Measurements from ENCODE around the gene SLC4A5. TPM values are rescaled to one million over a fixed set of nuclear protein-coding genes. Genes with fewer than 3 reads are reported as not detected.

SLC4A5 gene
- total RNA-seq, 1 donor from 2014 or later, result 1.2 TPM

DNA sequence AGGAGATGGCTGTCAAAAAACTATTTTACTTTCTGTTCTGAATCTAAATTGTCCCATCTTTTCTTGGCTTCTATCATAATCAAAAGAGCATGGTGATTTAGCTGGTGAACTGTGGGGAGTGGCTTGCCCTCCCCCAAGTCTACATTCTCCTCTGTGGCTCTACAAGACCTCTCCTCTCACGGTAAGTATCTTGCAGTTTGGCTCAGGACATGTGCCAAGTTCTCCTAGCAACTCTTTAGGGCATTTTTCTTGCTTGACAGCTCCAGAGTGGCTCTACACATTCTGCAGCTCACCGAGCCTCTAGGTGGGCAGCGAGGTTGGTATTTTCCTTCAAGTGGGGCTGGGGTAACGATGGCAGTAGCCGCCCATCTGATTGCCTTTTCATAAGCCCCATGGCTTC, 29.1 kb downstream of the SLC4A5 start:
- DNase-seq (ENCODE audit: low spot score) (no peak), ATAC-seq (no peak)

DNA sequence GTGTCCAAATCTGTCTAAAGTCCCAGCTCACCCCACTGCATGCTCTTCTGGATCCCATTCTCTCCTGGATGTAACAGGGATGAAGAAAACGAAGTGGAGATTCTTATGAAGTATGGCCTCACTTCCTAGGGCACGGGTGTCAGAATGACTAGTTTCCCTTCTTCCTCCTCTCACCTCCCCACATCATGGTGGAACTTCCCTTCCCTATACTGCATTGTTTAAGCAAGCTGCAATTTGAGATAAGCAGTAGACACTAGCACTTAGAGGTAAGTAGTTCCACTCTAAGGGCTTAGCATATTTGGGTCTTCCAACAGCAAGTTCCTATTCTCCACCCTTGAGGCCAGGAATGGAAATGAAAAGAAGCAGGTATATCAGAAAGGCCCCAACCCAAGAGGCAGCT, 29.7 kb downstream of the SLC4A5 start:
- DNase-seq (ENCODE audit: low spot score) (no peak), ATAC-seq (no peak)

DNA sequence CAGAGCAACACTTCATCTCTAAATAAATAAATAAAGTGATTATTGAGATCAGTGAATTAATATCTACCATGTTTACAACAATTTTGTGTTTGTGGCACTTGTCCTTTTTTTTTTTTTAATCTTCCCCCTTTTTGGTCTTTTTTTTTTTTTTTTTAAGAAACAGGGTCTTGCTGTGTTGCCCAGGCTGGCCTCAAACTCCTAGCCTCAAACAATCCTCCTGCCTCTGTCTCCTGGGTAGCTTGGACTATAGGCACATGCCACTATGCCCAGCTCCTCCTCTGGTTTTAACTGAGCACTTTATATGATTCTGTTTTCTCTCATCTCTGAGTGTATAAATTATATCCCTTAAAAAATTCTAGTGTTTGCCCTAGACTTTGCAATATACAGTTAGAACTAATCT, 30.3 kb downstream of the SLC4A5 start:
- DNase-seq (ENCODE audit: low spot score) (no peak), ATAC-seq (no peak)

- ATAC-seq (no peak), DNase-seq (ENCODE audit: low spot score) (no peak)
Observed at GRCh38 chr2:74307720-74308119, 35.5 kb downstream of the SLC4A5 start.

DNA sequence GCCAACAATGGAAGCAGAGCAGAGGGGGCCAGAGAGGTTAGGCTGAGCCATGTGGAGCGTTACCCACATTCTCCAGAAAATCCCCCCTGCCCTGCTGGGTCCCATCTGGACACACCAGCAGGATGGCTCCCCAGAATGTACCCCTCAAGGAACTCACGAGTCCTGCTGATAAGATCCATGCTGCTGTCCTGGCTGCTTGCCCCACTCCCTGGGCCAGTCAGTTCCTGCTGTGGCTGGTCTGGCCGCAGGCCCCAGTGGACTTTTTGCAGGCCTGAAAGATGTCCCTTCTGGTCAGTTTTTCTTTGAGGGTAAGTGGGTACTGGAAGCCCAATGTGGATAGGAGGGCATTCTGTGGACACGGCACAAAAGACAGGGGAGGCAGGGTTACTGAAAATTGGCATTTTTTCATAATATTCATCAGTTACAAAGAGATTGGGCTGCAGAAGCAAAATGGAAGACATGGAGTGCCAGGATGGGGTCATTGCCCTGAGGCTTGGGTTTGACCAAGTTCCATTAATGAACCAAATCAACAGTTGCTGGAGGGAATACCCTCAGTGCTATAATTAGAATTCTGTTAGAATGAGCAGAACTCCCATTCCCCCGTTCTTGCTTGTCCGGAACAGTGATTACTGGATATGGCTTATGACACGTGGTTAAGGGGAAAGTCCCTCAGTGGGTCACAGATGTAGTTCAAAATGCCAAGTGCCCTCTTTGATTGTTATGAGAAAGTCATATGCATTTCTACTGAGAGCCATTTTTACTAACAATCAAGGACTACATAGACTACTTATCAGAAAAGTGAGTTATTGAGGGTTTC, 38.7 kb downstream of the SLC4A5 start:
- no peak for ATAC-seq
- no peak for DNase-seq (ENCODE audit: low spot score)

- ATAC-seq (no peak), DNase-seq (ENCODE audit: low spot score) (no peak)
Observed at GRCh38 chr2:74302865-74303264, 40.4 kb downstream of the SLC4A5 start.

DNA sequence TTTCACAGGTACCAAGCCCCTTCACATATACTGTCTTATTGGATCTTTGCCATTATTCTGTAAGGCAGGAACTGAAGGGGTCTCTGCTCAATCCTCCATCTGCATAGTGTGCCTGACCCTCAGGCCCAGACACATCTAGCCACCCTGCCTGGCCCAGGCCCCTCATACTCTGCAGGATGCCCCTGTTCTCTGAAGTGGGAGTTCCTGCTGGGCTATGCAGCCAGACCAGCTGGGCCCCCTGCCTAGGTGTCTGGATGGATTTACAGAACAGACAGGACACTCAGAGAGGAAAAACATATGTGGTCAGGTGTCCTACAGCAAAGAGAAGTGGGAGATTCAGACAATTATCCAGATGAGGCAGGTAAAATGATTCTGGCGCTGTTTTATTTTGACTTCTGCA, 42.0 kb downstream of the SLC4A5 start:
- ATAC-seq, result no peak
- no peak for DNase-seq (ENCODE audit: low spot score)

DNA sequence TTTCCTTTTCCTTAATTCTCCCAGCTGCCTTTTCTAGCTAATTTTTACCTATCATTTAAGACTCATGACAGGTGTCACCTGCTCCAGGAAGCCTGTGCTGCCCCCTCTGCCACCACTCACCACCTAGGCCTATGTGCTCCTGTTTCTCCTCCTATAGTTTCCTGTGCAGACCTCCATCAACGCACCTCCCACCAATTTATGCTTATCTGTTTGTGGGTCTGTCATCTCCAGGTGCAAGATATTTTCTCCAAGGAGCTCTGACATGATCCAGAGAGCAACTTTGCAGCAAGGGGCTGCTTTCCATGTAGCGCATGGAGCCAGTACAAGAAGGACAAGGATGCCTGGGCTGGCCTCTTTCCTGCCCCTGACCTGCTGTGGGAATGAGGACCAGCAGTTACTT, 42.7 kb downstream of the SLC4A5 start:
- ATAC-seq, result no peak

DNA sequence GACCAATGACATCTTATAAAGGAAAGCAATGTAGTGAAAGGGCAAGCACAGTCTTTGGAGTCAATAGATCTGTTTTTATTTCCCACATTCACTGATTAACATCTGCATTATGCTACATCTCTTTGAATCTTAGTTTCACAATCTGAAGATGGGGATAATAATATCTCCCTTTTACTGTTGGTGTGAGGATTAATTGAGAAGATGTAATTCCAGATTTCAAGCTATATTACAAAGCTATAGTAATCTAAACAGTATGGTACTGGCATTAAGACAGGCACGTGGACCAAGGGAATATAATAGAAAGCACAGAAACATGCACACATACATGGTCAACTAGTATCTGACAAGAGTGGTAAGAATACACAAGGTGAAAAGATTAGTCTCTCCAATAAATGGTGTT, 45.3 kb downstream of the SLC4A5 start:
- ATAC-seq, result no peak

More for the DNA sequence above, 42.7 kb downstream of the SLC4A5 start:
- no peak for DNase-seq (ENCODE audit: low spot score)

GRCh38 chr2:74297391-74297790, 45.8 kb downstream of the SLC4A5 start:
- DNase-seq (ENCODE audit: low spot score) (no peak), ATAC-seq (no peak)

More for the DNA sequence above, 45.3 kb downstream of the SLC4A5 start:
- DNase-seq (ENCODE audit: low spot score), result no peak

DNA sequence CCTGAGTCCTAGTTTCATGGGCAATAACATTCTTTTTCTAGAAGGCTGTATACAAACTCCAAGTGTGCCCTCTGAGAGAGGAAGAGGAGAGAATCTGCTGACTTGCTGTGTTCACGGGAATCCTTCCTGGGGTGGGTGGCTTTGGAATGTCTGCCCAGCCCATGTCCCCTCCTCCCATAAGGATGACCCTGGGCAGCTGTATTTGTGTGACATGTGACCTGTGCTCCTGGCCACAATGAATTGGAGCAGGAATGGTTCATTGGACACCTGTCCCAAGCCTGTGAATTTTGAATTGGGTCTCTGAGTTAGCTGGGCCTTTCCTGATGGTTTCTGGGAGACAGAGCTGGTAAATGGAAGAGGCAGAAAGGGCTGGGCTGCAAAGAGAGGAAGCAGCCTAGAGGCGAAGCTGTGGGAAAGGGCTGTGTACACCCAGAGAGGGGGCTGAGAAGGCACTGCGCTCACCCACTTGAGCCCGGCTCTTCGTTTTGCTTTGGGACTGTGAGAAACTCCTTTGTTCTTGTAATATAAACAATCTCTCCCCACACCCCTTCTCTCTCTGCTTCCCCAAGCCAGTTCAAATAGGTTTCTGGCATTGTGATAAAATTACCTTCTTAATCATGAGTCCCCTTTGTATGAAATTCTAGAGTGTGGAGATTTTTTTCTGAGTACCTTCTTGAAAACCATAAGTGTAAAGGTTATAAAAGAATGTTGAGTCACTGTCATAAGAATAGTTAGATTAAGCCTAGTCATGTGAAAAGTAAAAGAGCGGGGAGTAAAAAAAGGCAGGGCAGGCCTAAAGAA, 49.8 kb downstream of the SLC4A5 start:
- no peak for ATAC-seq
- no peak for DNase-seq (ENCODE audit: low spot score)

DNA sequence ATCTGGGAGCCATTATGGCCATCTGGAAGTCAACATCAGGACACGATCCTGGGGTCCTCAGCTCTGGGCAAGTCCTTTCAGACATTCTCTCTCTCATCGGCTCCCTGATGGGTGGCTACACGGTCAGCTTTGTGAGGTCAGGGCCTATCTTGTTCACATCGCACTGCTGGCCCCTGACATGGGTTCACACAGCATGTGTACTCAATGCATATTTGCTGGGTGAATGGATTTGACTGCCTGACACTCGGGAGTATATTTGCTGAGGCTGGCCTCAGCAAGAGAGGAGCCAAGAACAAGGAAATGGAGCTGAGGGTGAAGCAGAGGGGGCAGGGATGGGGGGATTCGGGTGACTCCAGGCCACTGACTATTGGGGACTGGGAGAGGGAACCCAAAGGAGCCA, 50.5 kb downstream of the SLC4A5 start:
- no peak for DNase-seq (ENCODE audit: low spot score)
- no peak for ATAC-seq

DNA sequence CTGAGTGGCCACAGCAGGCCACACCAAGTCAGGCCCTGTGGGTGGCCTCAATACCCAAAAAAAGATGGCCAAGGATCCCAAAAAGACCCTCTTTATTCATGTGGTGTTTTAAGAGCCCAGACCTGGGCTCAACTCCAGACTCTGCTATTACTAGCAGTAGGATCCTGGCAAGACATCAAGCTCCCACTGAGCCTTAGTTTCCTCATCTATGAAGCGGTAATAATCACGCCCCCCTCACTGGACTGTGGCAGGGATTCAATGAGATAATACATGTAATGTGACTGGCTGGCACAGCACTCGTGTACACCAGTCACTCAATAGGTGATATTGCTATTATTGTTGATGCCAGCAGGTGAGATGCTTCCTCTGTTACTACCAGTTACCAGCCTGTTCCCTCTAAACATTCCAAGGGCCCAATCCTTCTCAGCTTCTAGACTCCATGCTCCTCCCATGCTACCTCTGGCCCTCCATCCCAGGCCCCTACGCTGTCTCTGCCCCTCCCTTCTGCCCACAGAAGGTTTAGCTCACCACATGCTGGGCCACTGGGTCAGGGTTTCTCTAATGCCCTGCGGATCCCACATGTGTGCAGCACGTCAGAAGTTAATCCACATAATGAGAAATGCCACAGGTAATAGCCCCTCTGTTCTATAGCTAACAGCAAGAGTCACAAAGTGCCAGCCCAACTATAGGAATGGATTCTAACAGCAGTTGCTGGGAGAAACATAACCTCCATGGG, 51.2 kb downstream of the SLC4A5 start:
- no peak for DNase-seq (ENCODE audit: low spot score)
- no peak for ATAC-seq

DNA sequence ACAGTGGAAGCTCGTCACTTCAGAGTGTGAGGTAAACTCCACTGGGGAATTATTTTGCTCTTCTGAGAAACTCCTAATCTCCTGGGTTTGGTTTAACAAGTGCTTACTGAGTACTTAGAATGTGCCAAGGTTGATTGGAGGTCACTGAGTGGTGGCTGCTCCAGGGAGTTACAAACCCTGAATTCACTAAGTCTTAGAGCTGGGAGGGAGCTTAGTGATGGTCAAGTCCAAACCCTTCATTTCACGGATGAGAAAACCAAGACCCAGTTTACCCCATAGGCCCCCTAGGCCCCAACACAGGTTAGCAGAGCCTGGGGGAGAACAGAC, 52.0 kb downstream of the SLC4A5 start:
- no peak for ATAC-seq
- no peak for DNase-seq (ENCODE audit: low spot score)

DNA sequence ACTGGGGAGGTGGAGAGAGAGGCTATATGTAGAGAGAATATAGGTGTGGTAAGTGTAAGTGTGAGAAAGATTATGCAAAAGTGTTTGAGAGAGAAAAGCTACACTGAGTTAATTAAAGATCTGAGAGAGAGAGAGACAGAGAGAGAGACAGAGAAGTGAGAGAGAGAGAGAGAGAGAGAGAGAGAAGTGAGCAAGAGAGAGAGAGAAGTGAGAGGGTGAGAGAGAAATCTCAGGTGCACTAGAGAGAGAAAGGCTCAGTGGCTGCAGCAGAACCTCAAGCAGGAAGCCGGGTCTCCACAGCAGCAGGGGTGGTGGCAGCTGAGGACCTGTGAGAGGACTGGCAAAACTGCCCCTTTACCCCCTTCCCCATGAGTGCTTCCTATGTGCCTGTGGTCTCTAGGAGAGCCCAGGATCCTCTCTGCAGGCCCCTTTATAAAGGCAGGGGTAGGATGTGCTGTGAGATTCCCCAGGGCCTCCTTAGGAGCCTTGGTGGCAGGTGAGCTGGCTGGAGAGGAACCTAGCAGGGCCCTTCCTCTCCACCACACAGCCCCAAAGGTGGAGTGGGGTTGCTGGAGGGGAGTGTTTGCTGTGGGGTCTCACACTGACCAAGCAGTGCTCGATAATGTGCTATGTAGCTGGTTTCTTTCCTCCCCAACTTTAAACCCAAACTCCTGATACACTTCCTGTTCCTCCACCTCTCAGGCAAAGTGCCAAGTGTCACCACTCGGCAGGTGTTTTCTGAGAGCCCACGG, 52.6 kb downstream of the SLC4A5 start:
- DNase-seq (ENCODE audit: low spot score) (no peak), ATAC-seq (no peak)

GRCh38 chr2:74290066-74290465, 53.1 kb downstream of the SLC4A5 start:
- DNase-seq (ENCODE audit: low spot score) (no peak), ATAC-seq (no peak)

DNA sequence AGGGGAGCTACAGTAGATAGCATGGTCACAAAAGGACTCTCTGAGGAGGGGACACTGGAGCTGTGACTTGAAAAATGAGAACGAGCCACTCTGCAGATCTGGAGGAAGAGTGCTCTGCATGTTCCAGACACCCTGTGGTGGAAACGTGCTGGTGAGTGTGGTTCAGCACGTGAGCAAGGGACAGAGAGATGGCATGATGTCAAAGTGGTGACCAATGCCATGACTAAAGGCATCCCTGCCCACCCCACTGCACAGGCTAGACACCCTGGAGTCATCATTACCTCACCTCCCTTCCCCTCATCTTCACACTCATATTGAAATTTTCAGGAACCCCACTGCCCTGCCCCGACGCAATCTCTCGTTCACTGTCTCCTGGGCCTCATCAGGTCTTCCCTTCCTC, 56.5 kb downstream of the SLC4A5 start:
- ATAC-seq (no peak), DNase-seq (ENCODE audit: low spot score) (no peak)

DNA sequence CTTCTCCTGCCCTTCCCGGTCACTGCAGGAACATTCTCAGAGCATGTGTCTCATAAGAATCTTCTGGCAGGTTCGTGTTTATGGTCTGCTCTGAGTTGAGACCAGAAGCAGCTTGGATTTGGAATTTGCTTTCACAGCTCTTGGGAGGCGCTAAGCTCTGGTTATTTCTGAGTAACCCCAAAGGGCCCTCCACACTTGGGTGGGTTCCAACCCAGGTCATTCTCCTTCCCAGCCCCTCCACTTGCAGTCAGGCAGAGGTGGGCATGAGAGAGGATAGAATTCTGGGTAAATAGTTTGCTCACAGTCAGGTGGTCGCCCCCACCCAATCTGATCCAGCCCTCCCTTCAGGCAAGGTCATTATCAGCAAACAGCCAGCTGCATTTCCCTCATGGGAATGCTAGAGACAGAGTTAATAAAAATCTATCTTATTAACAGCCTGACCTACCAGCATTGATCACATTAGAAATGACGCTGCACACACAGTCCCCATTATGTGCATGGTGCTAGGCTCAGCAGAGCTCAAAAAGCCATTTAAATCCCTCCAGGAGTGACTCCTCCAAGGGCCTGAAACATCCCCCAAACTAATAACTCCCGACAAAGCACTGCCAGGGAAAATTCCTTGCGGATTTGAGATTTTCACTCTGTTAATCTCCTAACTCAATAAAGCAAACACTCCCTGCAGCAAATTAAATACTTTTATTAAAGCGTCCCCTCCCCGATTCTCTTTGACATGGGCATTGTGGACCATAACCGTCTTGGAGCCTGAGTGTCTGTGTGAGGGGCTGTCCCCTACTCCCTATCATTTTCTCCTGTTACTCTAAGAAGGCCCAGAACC, 61.9 kb downstream of the SLC4A5 start:
- ATAC-seq, result no peak

DNA sequence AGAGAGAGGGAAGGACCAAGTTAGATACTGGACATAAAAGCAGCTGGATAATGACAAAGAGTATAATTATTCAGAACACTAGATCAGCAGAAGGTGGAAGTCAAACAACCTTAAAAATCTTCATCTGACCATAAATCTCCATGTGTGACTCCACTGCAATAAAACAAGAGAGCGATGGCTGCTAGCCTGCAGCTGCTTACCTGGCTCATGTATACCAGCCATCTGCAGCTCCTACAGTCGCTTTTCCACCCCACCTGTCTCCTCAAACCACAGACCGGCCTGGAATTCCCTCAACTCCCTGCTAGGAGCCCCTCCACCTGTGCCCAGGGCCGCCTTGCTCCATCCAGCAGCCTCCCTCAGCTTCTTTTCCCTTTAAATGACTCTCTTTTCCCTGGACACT, 64.5 kb downstream of the SLC4A5 start:
- ATAC-seq, result no peak

More for the DNA sequence above, 61.9 kb downstream of the SLC4A5 start:
- DNase-seq (ENCODE audit: low spot score), result no peak

GRCh38 chr2:74278176-74278575, 65.0 kb downstream of the SLC4A5 start:
- DNase-seq (ENCODE audit: low spot score) (no peak), ATAC-seq (no peak)

More for the DNA sequence above, 64.5 kb downstream of the SLC4A5 start:
- DNase-seq (ENCODE audit: low spot score), result no peak
